Activated CD8-positive, alpha-beta T cell treated with anti-CD3 and anti-CD28 coated beads for 36 hours (primary cell): Measurements from ENCODE around the gene TTC4. TPM values are rescaled to one million over a fixed set of nuclear protein-coding genes. Genes with fewer than 3 reads are reported as not detected.

Experiments
- ATAC-seq: fragments of 200-7000 bp; cut with Tn5 transposase; one replicate; pipeline ENCODE4 v1.10.0; 2021; ENCODE audit warnings: mild to moderate bottlenecking, moderate library complexity
- CTCF ChIA-PET: fragments of 350-600 bp; sonication (Branson Sonifier 250); formaldehyde crosslinking; loops from one replicate; lab custom pipeline; 2021; ENCODE audit warnings: antibody characterized with exemption; lab: Charles Lee
- POLR2A ChIA-PET: fragments of 350-600 bp; sonication (Branson Sonifier 250); formaldehyde crosslinking; loops from one replicate; lab custom pipeline; 2021; ENCODE audit warnings: antibody characterized with exemption; lab: Charles Lee
- DNase-seq: peaks from one replicate; pipeline ENCODE4 v3.0.0-alpha.2; 2020
- H3K27ac Mint-ChIP-seq: one replicate; pipeline ENCODE4 v1.8.0; 2021; ENCODE audit warnings: mild to moderate bottlenecking, mixed read lengths
- H3K27me3 Mint-ChIP-seq: one replicate; pipeline ENCODE4 v1.8.0; 2021; ENCODE audit warnings: mixed read lengths
- H3K36me3 Mint-ChIP-seq: one replicate; pipeline ENCODE4 v1.8.0; 2021; ENCODE audit warnings: low read depth, mixed read lengths
- H3K4me1 Mint-ChIP-seq: one replicate; pipeline ENCODE4 v1.8.0; 2021; ENCODE audit warnings: low read depth, mixed read lengths
- H3K4me3 Mint-ChIP-seq: one replicate; pipeline ENCODE4 v1.8.0; 2021; ENCODE audit warnings: mild to moderate bottlenecking, moderate library complexity, mixed read lengths
- H3K9me3 Mint-ChIP-seq: one replicate; pipeline ENCODE4 v1.8.0; 2021; ENCODE audit warnings: mixed read lengths
- CTCF ChIP-seq: fragments of 200-600 bp; IDR thresholded peaks from one replicate; pipeline ENCODE4 v1.8.0; 2022; ENCODE audit warnings: antibody characterized with exemption, mild to moderate bottlenecking
- intact Hi-C: fragments of 100-400 bp; cut with micrococcal nuclease; formaldehyde crosslinking; loops from one replicate; pipeline ENCODE4 v1.10.0; 2022
- total RNA-seq, 2 experiments: library from RNA; stranded (reverse); gene quantifications; one replicate each; pipeline ENCODE4 v1.2.3, GENCODE V29; 2021

TTC4 gene
- total RNA-seq, 2 experiments from 2014 or later: 26.7 to 28.2 TPM

- ChIA-PET CTCF (no interaction called here), POLR2A (no interaction called here)
- H3K9me3 Mint-ChIP-seq: no peaks in the 10 kb centered on the region
- intact Hi-C loops: no loop called here
- DNase-seq (no peak), ATAC-seq (no peak)
- no peak for TF ChIP-seq CTCF
- no peaks in the 10 kb centered on the region for H3K27me3 Mint-ChIP-seq
- H3K36me3 Mint-ChIP-seq: no peaks in the 10 kb centered on the region
- H3K4me1 Mint-ChIP-seq: no peaks in the 10 kb centered on the region
- no peak overlapping the region for H3K4me3 Mint-ChIP-seq
- no peak overlapping the region for H3K27ac Mint-ChIP-seq
These were observed 71.1 kb downstream of the TTC4 start for GRCh38 chr1:54786778-54787177.

- no peak for ATAC-seq
- H3K36me3 Mint-ChIP-seq: peaks cover 4% of the 10 kb centered on the region
These were observed 71.9 kb downstream of the TTC4 start for GRCh38 chr1:54787604-54788003.

GRCh38 chr1:54788459-54788858, 72.8 kb downstream of the TTC4 start:
- H3K9me3 Mint-ChIP-seq: peaks cover 1% of the 10 kb centered on the region
- ChIA-PET POLR2A (no interaction called here), CTCF (no interaction called here)
- ATAC-seq (no peak), DNase-seq (no peak)
- no peaks in the 10 kb centered on the region for H3K27me3 Mint-ChIP-seq
- no peak overlapping the region for H3K27ac Mint-ChIP-seq
- TF ChIP-seq CTCF: no peak
- no peaks in the 10 kb centered on the region for H3K4me1 Mint-ChIP-seq
- no peak overlapping the region for H3K4me3 Mint-ChIP-seq
- intact Hi-C loops: no loop called here
- H3K36me3 Mint-ChIP-seq: peaks cover 5% of the 10 kb centered on the region

More at GRCh38 chr1:54787604-54788003, 71.9 kb downstream of the TTC4 start:
- Mint-ChIP-seq H3K27ac (no peak overlapping the region), H3K9me3 (peaks cover 1% of the 10 kb centered on the region), H3K27me3 (no peaks in the 10 kb centered on the region), H3K4me1 (no peaks in the 10 kb centered on the region), H3K4me3 (no peak overlapping the region)
- DNase-seq: no peak
- ChIA-PET POLR2A (no interaction called here), CTCF (no interaction called here)
- no peak for TF ChIP-seq CTCF
- intact Hi-C loops: no loop called here

- peaks cover 1% of the 10 kb centered on the region for H3K9me3 Mint-ChIP-seq
- no peak overlapping the region for H3K4me3 Mint-ChIP-seq
- ChIA-PET POLR2A (interaction anchor here (1.2 to 2.4 kb wide), 3 partner anchors 9 to 27 kb away, joined by 3 to 8 read pairs (median 5); partner anchors contain the start of gene TTC22), CTCF (interaction anchor here (0.6 to 4.0 kb wide), 25 partner anchors 8 to 611 kb away, joined by 3 to 44 read pairs (median 5); partner anchors contain the start of genes TTC22 and TTC4)
- H3K27ac Mint-ChIP-seq: no peak overlapping the region
- peaks cover 5% of the 10 kb centered on the region for H3K36me3 Mint-ChIP-seq
- intact Hi-C loops: loop anchor here (5.0 kb wide), 1 partner anchor 120 kb away; no protein-coding TSS in a partner anchor
- TF ChIP-seq CTCF: peak; percentile 85
- peaks cover 7% of the 10 kb centered on the region for H3K4me1 Mint-ChIP-seq
- ATAC-seq (peak; percentile 67), DNase-seq (peak; percentile 83)
- H3K27me3 Mint-ChIP-seq: no peaks in the 10 kb centered on the region
These were observed 76.3 kb downstream of the TTC4 start for GRCh38 chr1:54791880-54792522.

Other genes with a start within 250 kb of the TTC4 start
- 1 to 10 TPM; 1.1 to 1.2 TPM for gene ACOT11, start 167.6 kb upstream of the TTC4 start, total RNA-seq
- gene FAM151A, start 92.3 kb upstream of the TTC4 start, total RNA-seq: not detected
- under 1 TPM in 1 of 2 experiments, not detected in 1; 0.11 TPM for gene MROH7, start 74.1 kb upstream of the TTC4 start, total RNA-seq
- gene PARS2, start 48.7 kb downstream of the TTC4 start, total RNA-seq: 1 to 10 TPM; 6.0 to 6.7 TPM
- gene TTC22, start 85.5 kb downstream of the TTC4 start, total RNA-seq: 1 to 10 TPM; 3.3 to 3.5 TPM
- 10 to 100 TPM; 59.5 to 64.7 TPM for gene DHCR24, start 171.3 kb downstream of the TTC4 start, total RNA-seq